Activated CD8-positive, alpha-beta memory T cell treated with anti-CD3 and anti-CD28 coated beads for 36 hours (primary cell): Measurements from ENCODE around the gene F2RL1. TPM values are rescaled to one million over a fixed set of nuclear protein-coding genes. Genes with fewer than 3 reads are reported as not detected.
"Not testable (repeated sequence)": the region's sequence is repeated elsewhere in the genome, so short reads cannot be mapped to it uniquely, and the experiment has no call there.

ENCODE experiments used
- CTCF ChIA-PET: fragments of 350-600 bp; sonication (Branson Sonifier 250); formaldehyde crosslinking; loops from one replicate; lab custom pipeline; 2021; ENCODE audit warnings: antibody characterized with exemption; lab: Charles Lee
- POLR2A ChIA-PET: fragments of 350-600 bp; sonication (Branson Sonifier 250); formaldehyde crosslinking; loops from one replicate; lab custom pipeline; 2021; ENCODE audit warnings: antibody characterized with exemption; lab: Charles Lee
- total RNA-seq, 2 experiments: library from RNA; stranded (reverse); gene quantifications; one replicate each; pipeline ENCODE4 v1.2.3, GENCODE V29; 2021

Gene F2RL1
- total RNA-seq, 2 experiments from 2014 or later = 2.5 to 2.8 TPM

- ChIA-PET CTCF (interaction anchor here (0.9 kb wide), 1 partner anchor 22 kb away, joined by 3 read pairs; no protein-coding TSS in a partner anchor), POLR2A (no interaction called here)
Observed at GRCh38 chr5:76801803-76802195, 17.0 kb upstream of the F2RL1 start.

GRCh38 chr5:76804266-76804665 is 14.6 kb upstream of the F2RL1 start:
- CTCF ChIA-PET = no interaction called here

GRCh38 chr5:76805821-76806505 is 12.9 kb upstream of the F2RL1 start:
- ChIA-PET CTCF (interaction anchor here (0.7 kb wide), 1 partner anchor 13 kb away, joined by 3 read pairs; the partner anchor contains the start of gene F2RL1), POLR2A (no interaction called here)

More at GRCh38 chr5:76804266-76804665, 14.6 kb upstream of the F2RL1 start:
- POLR2A ChIA-PET = no interaction called here

DNA sequence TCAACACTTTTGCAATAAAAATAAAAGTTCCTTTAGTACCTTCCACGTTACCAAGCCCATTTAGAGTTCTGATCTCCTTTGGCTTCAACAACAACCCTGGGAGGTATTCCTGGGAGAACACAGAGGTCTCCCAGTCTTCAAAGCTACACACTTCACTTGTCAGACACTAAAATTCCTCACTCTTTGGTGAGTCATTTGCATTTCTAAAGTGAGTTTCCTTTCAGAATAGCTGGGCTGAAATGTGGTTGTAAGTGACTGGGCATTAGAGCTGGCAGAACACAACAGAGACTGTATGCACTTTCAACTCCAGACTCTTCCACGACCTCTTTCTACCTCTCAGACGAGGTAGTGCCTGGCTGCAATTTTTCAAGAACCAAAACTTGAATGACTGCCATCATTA is 11.5 kb upstream of the F2RL1 start:
- ChIA-PET POLR2A (no interaction called here), CTCF (no interaction called here)

DNA sequence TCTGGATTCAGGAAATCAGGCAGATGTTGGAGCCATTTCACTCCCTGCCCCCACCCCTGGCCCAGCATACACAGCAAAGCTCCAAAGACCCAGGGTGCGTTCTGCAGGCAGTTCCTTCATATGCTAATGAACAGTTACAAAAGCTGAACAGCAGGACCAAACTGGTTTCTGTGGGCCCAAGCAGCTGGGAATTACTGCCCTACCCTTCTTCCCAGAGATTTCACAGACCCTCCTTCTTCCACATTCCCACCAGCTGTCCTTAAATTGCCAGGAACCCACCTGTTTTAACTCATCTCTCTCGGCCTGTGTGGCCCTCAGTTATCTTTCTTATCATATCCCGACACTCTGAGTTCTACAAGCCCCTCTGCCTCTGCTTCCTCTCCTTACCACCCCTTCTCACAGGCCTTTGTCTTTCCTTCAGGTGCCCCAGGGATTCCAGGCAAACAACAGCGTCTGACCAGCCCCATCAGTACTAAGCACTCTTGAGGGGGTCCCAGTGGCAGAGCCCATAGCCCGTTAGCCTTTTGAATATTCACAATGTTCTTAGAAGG is 10.6 kb upstream of the F2RL1 start:
- ChIA-PET CTCF (no interaction called here), POLR2A (no interaction called here)

DNA sequence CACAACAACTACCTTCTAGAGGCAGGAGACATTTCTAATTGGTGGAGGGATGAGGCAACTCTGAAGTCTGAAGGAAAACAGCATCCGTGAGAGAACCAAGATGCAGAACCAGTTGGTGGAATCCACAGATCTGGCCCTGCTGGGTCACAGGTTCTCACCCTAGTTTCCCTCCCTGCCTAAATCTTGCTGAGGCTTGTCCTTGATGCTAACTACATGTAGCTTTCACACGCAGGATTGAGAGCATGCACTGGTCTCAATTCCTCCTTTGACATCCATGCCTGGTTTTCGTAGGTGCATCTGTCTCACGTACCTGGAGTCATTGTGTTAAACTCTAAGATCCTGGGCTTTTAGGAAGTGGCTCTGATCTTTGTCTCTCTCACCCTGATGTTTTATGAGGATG is 9.7 kb upstream of the F2RL1 start:
- CTCF ChIA-PET = no interaction called here
- POLR2A ChIA-PET = no interaction called here

DNA sequence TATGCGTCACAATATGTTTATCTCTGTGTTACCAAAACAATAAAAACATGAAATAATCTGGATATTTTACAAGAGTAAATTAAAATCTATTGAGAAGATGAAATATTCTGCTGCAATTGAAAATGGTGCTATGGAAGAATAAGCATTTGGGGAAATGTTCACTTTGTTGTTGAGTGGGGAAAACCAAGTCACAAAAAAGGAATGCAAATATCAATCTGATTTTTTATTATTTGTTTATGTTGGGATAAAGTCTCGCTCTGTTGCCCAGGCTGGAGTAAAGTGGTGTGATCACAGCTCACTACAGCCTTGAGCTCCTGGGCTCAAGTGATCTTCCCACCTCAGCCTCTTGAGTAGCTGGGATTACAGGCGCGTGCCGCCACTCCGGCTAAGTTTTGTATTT is 8.6 kb upstream of the F2RL1 start:
- CTCF ChIA-PET = no interaction called here
- POLR2A ChIA-PET = no interaction called here

DNA sequence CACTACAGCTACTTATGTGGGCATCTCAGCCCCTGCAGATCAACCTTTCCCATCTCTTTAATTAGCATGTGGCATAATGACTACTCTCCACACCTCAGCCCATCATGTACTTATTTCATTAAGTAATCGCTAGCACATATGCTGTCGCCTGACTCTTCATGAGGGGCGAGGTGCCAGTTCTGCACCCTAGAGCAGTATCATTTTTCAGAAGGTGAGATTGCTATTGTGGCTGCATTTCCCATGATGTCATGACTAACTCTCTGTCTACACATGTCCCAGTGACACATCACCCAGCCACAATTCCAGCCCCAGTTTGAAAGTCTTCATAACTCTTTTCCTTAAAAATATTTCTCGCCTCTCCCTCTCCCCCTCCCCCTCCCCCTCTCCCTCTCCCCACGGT is 7.6 kb upstream of the F2RL1 start:
- POLR2A ChIA-PET = no interaction called here
- CTCF ChIA-PET = no interaction called here

DNA sequence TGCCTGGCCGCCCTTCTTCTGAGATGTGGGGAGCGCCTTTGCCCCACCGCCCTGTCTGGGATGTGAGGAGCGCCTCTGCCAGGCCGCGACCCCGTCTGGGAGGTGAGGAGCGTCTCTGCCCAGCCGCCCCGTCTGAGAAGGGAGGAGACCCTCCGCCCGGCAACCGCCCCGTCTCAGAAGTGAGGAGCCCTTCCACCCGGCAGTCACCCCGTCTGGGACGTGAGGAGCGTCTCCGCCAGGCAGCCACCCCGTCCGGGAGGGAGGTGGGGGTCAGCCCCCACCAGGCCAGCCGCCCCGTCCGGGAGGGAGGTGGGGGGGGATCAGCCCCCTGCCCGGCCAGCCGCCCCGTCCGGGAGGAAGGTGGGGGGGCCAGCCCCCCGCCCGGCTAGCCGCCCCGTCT is 6.6 kb upstream of the F2RL1 start:
- POLR2A ChIA-PET, CTCF ChIA-PET: not testable (repeated sequence)

DNA sequence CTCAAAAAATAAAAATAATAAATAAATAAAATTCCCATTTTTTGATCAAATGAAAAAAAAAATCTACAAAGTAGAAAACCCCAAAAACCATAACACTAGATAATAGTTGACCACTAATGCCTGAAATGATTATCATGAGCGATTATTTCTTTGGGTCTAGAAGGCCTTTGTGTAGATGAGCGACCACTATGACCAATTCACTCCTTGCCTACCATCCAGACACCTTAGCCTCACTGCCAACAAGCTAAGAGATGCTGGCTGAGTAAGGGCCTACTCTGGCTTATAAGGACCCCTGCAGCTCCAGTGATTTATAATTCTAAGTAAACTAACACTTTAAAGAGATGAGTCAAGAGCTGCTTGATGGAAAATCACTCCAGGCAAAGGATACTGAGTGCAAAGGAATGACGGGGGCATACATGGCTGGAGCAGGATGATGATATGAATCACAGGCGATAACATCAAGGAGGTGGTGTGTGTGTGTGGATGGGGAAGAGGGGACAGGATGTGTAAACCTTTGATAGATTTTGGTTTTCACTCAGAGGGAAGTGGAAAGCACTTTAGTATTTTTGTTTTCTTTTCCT is 4.8 kb upstream of the F2RL1 start:
- POLR2A ChIA-PET = no interaction called here

DNA sequence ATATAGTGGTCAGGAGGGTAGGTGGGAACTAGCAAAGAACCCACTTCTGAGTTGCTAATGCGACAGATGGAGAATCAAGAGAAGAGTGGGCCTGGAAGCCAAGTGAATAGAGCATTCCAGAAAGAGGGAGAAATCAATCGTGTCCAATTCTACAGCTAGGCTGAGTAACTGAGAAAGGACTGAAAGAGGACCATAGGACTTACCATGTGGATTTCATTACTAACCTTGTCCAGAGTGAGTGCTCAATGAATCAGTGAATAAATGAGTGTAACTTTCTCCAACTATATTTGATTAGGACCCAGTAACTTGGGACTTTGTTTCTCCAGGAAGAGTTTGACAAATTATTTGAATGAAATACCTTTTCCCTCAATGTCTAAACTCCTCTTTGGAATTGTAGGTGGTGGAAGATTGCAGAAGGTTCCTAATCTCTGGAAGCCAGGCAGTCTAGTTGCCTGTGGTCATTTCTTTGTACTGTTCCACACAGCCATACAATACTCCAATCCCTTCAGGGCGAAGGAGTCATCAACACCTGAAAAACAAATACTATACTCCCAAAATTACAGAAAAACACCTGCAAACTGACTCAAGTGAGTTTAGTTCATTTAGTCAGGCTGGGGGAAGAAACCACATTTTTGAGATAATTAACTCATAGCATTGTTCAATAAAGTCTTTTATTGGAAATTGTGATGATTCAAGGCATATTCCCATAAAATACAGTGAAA is 2.6 kb upstream of the F2RL1 start:
- POLR2A ChIA-PET = no interaction called here
- CTCF ChIA-PET = no interaction called here

More for the DNA sequence above, 4.8 kb upstream of the F2RL1 start:
- CTCF ChIA-PET = interaction anchor here (0.9 kb wide), 1 partner anchor 39 kb away, joined by 3 read pairs; no protein-coding TSS in a partner anchor

- ChIA-PET CTCF (interaction anchor here (0.7 to 1.2 kb wide), 2 partner anchors 15 to 208 kb away, joined by 3 read pairs; no protein-coding TSS in a partner anchor), POLR2A (no interaction called here)
Observed at GRCh38 chr5:76819851-76820525, 1.2 kb downstream of the F2RL1 start.

DNA sequence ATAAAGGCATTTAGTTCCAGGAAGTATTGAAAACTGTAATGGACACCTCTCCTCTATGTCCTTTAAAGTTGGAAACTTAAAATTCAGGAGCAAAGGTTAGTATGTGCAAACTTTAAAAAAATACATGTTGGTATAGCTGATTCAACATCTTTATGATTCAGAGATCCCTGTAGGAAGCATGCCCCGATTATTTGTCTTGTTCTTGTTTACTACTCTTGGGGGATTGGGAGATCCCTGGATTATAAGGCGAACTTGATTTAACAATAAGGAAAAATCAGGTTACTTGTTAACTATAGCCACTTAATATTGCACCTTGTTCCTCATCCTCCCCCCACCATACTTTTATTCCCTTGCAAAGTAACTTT is 1.7 kb downstream of the F2RL1 start:
- ChIA-PET POLR2A (no interaction called here), CTCF (no interaction called here)

GRCh38 chr5:76821136-76821535 is 2.3 kb downstream of the F2RL1 start:
- POLR2A ChIA-PET = no interaction called here
- CTCF ChIA-PET = no interaction called here

GRCh38 chr5:76822105-76822731 is 3.4 kb downstream of the F2RL1 start:
- POLR2A ChIA-PET, CTCF ChIA-PET: not testable (repeated sequence)

- POLR2A ChIA-PET = not testable (repeated sequence)
- CTCF ChIA-PET = interaction anchor here (0.6 kb wide), 1 partner anchor 1698 kb away, joined by 3 read pairs; no protein-coding TSS in a partner anchor
Observed at GRCh38 chr5:76826416-76826815, 7.6 kb downstream of the F2RL1 start.

DNA sequence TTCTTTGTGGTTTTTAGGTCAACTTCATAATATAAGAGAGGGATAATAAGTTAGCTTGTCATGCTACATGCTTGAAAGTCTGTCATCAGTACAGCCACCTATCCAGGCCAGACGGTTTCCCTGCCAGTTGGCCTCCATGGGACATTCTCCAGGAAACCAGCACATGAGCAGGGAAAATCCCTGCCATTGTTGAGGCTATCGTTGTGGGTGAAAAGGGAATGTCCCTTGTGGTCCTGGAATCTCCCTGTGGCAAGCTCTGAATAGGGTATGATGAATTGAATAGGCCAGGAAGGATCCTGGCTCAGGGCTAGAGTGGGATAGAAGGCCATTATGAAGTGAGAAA is 12.3 kb downstream of the F2RL1 start:
- CTCF ChIA-PET = no interaction called here
- POLR2A ChIA-PET = no interaction called here

GRCh38 chr5:76836181-76836580 is 17.4 kb downstream of the F2RL1 start:
- POLR2A ChIA-PET = interaction anchor here (0.6 kb wide), 1 partner anchor 788 kb away, joined by 4 read pairs; no protein-coding TSS in a partner anchor
- CTCF ChIA-PET = no interaction called here

DNA sequence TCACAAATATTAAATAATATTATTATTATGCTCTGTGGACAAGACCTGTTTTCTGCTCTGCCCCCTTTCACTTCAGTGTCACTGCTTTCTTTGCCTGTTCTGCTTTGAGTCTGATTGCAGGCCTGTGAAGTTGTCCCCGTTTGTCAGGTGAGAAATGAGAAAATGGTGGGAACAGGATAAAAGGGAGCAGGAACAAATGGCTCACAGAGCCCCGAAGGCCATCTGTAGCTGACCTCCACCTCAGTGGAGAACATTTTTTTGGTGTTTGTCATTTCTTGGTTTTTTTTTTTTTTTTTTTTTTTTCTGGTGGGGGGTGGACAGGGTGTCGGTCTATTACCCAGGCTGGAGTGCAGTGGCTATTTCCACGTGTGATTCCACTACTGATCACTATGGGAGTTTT is 17.8 kb downstream of the F2RL1 start:
- POLR2A ChIA-PET = interaction anchor here (0.6 kb wide), 1 partner anchor 788 kb away, joined by 4 read pairs; no protein-coding TSS in a partner anchor
- CTCF ChIA-PET = no interaction called here
